ENCODE measurements around the gene TMEM79.

DNA sequence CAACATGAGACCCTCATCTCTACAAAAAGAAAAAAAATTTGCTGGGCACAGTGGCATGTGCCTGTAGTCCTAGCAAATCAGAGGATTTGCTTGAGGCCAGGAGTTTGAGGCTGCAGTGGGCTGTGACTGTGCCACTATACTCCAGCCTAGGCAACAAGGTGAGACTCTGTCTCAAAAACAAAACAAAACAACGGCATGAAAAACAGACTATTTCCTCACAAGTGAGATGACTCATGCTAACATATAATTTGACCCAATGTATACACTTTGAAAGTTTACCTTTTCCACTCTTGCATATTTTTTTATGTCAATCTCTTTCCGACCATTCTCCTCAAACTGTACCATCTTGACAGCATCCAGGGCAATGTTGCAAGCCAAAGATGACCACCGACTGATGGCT, 36.4 kb downstream of the TMEM79 start:
- no peak for TF ChIP-seq GATA3 (IDR thresholded peaks at IDR 0.05; ENCODE audit: low read depth, low read length)
- no peak for TF ChIP-seq GATA2 (IDR thresholded peaks at IDR 0.05; ENCODE audit: low read depth, low read length)

All from SH-SY5Y (cell line).